DOHH2 (cell line): Measurements from ENCODE around the gene EIF4ENIF1.
"Not testable (repeated sequence)": the region's sequence is repeated elsewhere in the genome, so short reads cannot be mapped to it uniquely, and the experiment has no call there.

Source experiments
- H3F3A ChIP-seq: fragments of 200-600 bp; sonication (generic), shearing (Covaris generic); 2 replicates; pipeline ENCODE4 v1.6.0; 2016; ENCODE audit warnings: antibody characterized with exemption, mild to moderate bottlenecking; ENCODE audit not compliant: control insufficient read depth, insufficient read depth
- H3K27ac ChIP-seq: fragments of 200-600 bp; sonication (generic); 2 replicates; pipeline ENCODE4 v1.5.1; 2014; ENCODE audit warnings: low read depth, mild to moderate bottlenecking, low read length, moderate library complexity
- H3K27me3 ChIP-seq: fragments of 200-600 bp; sonication (generic); 2 replicates; pipeline ENCODE4 v1.6.1; 2014; ENCODE audit warnings: mild to moderate bottlenecking, low read length, mixed read lengths; ENCODE audit not compliant: control insufficient read depth
- H3K36me3 ChIP-seq: fragments of 200-600 bp; sonication (generic); 2 replicates; pipeline ENCODE4 v1.6.1; 2014; ENCODE audit warnings: mild to moderate bottlenecking, low read length, moderate library complexity, mixed read lengths; ENCODE audit not compliant: control insufficient read depth
- H3K4me1 ChIP-seq: fragments of 200-600 bp; sonication (generic); 2 replicates; pipeline ENCODE4 v1.6.1; 2014; ENCODE audit warnings: mild to moderate bottlenecking, low read length, mixed read lengths; ENCODE audit not compliant: control insufficient read depth
- H3K4me2 ChIP-seq: fragments of 200-600 bp; sonication (generic); 2 replicates; pipeline ENCODE4 v1.6.0; 2014; ENCODE audit warnings: mild to moderate bottlenecking, low read length, moderate library complexity
- H3K4me3 ChIP-seq: fragments of 200-600 bp; sonication (generic); 2 replicates; pipeline ENCODE4 v1.5.1; 2014; ENCODE audit warnings: mild to moderate bottlenecking, low read length, mixed read lengths
- H3K79me2 ChIP-seq: fragments of 200-600 bp; sonication (generic); 2 replicates; pipeline ENCODE4 v1.6.1; 2014; ENCODE audit warnings: mild to moderate bottlenecking, low read length, mixed read lengths; ENCODE audit not compliant: control insufficient read depth
- H3K9me2 ChIP-seq: fragments of 200-600 bp; sonication (generic); replicated peaks from 2 replicates; pipeline ENCODE4 v1.6.1; 2014; ENCODE audit warnings: mild to moderate bottlenecking, low read length, mixed read lengths; ENCODE audit not compliant: control insufficient read depth
- H3K9me3 ChIP-seq: fragments of 200-600 bp; sonication (generic); 2 replicates; pipeline ENCODE4 v1.6.1; 2014; ENCODE audit warnings: antibody characterized with exemption, low read length, mixed read lengths; ENCODE audit not compliant: control insufficient read depth, insufficient read depth
- H4K20me1 ChIP-seq: fragments of 200-600 bp; sonication (generic); 2 replicates; pipeline ENCODE4 v1.6.0; 2014; ENCODE audit warnings: low read depth, mild to moderate bottlenecking, antibody characterized with exemption, low read length, moderate library complexity; ENCODE audit not compliant: control insufficient read depth, insufficient read depth
- EZH2phosphoT487 ChIP-seq: fragments of 200-600 bp; sonication (generic); IDR thresholded peaks from 2 replicates; pipeline ENCODE4 v1.6.1; 2017; ENCODE audit warnings: borderline replicate concordance, mild to moderate bottlenecking, antibody characterized with exemption, low read length, moderate library complexity, mixed read lengths
- TF ChIP-seq, protein P1 (sequence below): fragments of 200-600 bp; sonication (generic); IDR thresholded peaks from one replicate; pipeline ENCODE4 v1.5.1; 2014; ENCODE audit warnings: antibody characterized with exemption, mild to moderate bottlenecking, low read depth, low read length; ENCODE audit not compliant: poor library complexity, severe bottlenecking

Gene EIF4ENIF1

GRCh38 chr22:31431950-31432349 lies 57.7 kb downstream of the EIF4ENIF1 start:
- TF ChIP-seq, protein P1, sequence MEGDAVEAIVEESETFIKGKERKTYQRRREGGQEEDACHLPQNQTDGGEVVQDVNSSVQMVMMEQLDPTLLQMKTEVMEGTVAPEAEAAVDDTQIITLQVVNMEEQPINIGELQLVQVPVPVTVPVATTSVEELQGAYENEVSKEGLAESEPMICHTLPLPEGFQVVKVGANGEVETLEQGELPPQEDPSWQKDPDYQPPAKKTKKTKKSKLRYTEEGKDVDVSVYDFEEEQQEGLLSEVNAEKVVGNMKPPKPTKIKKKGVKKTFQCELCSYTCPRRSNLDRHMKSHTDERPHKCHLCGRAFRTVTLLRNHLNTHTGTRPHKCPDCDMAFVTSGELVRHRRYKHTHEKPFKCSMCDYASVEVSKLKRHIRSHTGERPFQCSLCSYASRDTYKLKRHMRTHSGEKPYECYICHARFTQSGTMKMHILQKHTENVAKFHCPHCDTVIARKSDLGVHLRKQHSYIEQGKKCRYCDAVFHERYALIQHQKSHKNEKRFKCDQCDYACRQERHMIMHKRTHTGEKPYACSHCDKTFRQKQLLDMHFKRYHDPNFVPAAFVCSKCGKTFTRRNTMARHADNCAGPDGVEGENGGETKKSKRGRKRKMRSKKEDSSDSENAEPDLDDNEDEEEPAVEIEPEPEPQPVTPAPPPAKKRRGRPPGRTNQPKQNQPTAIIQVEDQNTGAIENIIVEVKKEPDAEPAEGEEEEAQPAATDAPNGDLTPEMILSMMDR, result no peak
- no peak for TF ChIP-seq EZH2phosphoT487
- Histone ChIP-seq H4K20me1 (peaks cover 5% of the 10 kb centered on the region; the same call in 1 of the 2 replicates), H3K27me3 (no peaks in the 10 kb centered on the region)

DNA sequence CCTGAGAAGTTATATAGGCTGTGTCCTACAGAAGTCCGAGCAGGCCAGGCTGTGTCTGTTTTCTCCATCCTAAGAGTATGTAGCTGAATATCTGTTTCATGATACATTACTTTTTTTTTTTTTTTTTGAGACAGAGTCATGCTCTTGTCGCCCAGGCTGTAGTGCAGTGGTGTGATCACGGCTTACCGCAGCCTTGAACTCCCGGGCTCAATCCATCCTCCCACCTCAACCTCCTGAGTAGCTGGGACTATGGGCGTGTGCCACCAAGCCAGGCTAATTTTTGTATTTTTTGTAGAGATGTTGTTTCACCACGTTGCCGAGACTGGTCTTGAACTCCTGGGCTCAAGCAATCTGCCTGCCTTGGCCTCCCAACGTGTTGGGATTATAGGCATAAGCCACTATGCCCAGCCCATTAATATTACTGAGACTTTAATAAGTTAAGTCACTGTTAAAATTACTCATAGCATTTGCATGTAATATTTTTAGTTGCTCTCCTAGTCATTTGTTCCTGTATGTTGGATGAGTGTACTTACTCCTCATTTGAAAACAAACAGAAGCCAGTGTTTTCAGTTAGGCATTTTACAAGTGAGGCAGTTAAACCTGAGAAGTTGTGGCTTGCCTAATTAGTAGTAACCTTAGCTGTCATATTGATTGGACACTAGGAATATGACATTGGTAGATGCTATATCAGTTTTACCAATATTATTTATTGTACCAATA lies 64.2 kb downstream of the EIF4ENIF1 start:
- peaks cover 5% of the 10 kb centered on the region for H3K79me2 ChIP-seq
- H3K4me3 ChIP-seq, result no peak overlapping the region
- peaks cover 2% of the 10 kb centered on the region; the same call in 1 of the 2 replicates for H3F3A ChIP-seq
- H3K9me2 ChIP-seq, result no peaks in the 10 kb centered on the region
- H3K27me3 ChIP-seq, result no peaks in the 10 kb centered on the region
- H3K9me3 ChIP-seq, result no peaks in the 10 kb centered on the region
- TF ChIP-seq, protein P1, result no peak
- no peak for TF ChIP-seq EZH2phosphoT487
- no peak overlapping the region for H3K27ac ChIP-seq
- H3K36me3 ChIP-seq, result peaks cover 87% of the 10 kb centered on the region
- H3K4me1 ChIP-seq, result no peaks in the 10 kb centered on the region
- no peak overlapping the region for H3K4me2 ChIP-seq
- H4K20me1 ChIP-seq, result no peaks in the 10 kb centered on the region

More at GRCh38 chr22:31431950-31432349, 57.7 kb downstream of the EIF4ENIF1 start:
- Histone ChIP-seq H3K4me1 (no peaks in the 10 kb centered on the region), H3K9me2 (no peaks in the 10 kb centered on the region), H3K36me3 (peaks cover 89% of the 10 kb centered on the region), H3F3A (peaks cover 7% of the 10 kb centered on the region; the same call in 1 of the 2 replicates), H3K4me2 (no peak overlapping the region), H3K4me3 (no peak overlapping the region), H3K27ac (no peak overlapping the region), H3K79me2 (peaks cover 11% of the 10 kb centered on the region), H3K9me3 (no peaks in the 10 kb centered on the region)

- not testable (repeated sequence) for H4K20me1 ChIP-seq, H3K9me3 ChIP-seq, H3K27me3 ChIP-seq, H3K4me3 ChIP-seq, H3K27ac ChIP-seq, H3K9me2 ChIP-seq, H3K4me2 ChIP-seq
- Histone ChIP-seq H3K79me2 (peaks cover 83% of the 10 kb centered on the region), H3F3A (peaks cover 12% of the 10 kb centered on the region), H3K36me3 (peaks cover 72% of the 10 kb centered on the region), H3K4me1 (peaks cover 20% of the 10 kb centered on the region)
Observed at GRCh38 chr22:31402350-31402749, 87.3 kb downstream of the EIF4ENIF1 start.

DNA sequence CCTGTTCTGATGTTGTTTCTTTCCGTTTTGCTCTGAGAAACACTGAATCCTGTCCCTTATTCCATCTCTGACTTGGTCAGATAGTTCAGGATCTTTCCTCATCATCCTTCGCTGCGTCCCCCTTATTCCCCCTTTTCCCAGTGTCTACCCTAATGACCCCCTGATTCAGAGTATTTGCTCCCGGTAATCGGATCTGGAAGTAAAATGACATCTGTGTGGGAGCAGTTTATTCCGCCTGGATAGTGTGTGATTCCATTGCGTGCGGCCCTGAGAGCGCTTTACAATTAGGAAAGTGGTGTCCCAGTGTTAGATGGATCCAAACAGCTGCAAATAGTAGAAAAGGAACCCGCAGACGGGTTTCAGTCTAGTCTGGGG lies 89.6 kb downstream of the EIF4ENIF1 start:
- no peaks in the 10 kb centered on the region for H3K9me2 ChIP-seq
- peak overlapping the region; percentile 87 for H3K4me3 ChIP-seq
- no peaks in the 10 kb centered on the region; the same call in 1 of the 2 replicates for H4K20me1 ChIP-seq
- peaks cover 62% of the 10 kb centered on the region for H3K79me2 ChIP-seq
- H3K4me1 ChIP-seq, result peaks cover 20% of the 10 kb centered on the region
- TF ChIP-seq, protein P1, result no peak
- no peak for TF ChIP-seq EZH2phosphoT487
- H3K27ac ChIP-seq, result peak overlapping the region; percentile 36
- H3K4me2 ChIP-seq, result peak overlapping the region; percentile 95
- H3K36me3 ChIP-seq, result peaks cover 51% of the 10 kb centered on the region
- H3K9me3 ChIP-seq, result no peaks in the 10 kb centered on the region
- H3K27me3 ChIP-seq, result no peaks in the 10 kb centered on the region
- H3F3A ChIP-seq, result peaks cover 13% of the 10 kb centered on the region
